HG03378 (cell line): ENCODE results near the gene CAMK1D.

Experiments used
- ATAC-seq: cut with Tn5 transposase; IDR thresholded peaks from one replicate; pipeline ENCODE4 v1.9.1; 2021; ENCODE audit warnings: mild to moderate bottlenecking, moderate library complexity; ENCODE audit not compliant: unreplicated experiment

Gene CAMK1D

GRCh38 chr10:12369982-12370381, 20.6 kb downstream of the CAMK1D start:
- ATAC-seq = no peak

- ATAC-seq = no peak
Observed at GRCh38 chr10:12372846-12373245, 23.5 kb downstream of the CAMK1D start.

- ATAC-seq = no peak
Observed at GRCh38 chr10:12375076-12375504, 25.7 kb downstream of the CAMK1D start.

- ATAC-seq = no peak
Observed at GRCh38 chr10:12376211-12376610, 26.9 kb downstream of the CAMK1D start.

GRCh38 chr10:12377658-12378290, 28.4 kb downstream of the CAMK1D start:
- no peak for ATAC-seq

GRCh38 chr10:12380999-12381398, 31.7 kb downstream of the CAMK1D start:
- ATAC-seq = no peak

GRCh38 chr10:12381536-12382156, 32.3 kb downstream of the CAMK1D start:
- no peak for ATAC-seq

GRCh38 chr10:12382157-12382548, 32.8 kb downstream of the CAMK1D start:
- no peak for ATAC-seq

GRCh38 chr10:12382956-12383531, 33.7 kb downstream of the CAMK1D start:
- no peak for ATAC-seq

- ATAC-seq = no peak
Observed at GRCh38 chr10:12384906-12385305, 35.6 kb downstream of the CAMK1D start.

- ATAC-seq = no peak
Observed at GRCh38 chr10:12387561-12388210, 38.3 kb downstream of the CAMK1D start.

GRCh38 chr10:12388671-12389070, 39.3 kb downstream of the CAMK1D start:
- no peak for ATAC-seq

GRCh38 chr10:12389154-12389734, 39.9 kb downstream of the CAMK1D start:
- no peak for ATAC-seq

GRCh38 chr10:12390733-12391132, 41.4 kb downstream of the CAMK1D start:
- no peak for ATAC-seq

- no peak for ATAC-seq
Observed at GRCh38 chr10:12391206-12391605, 41.9 kb downstream of the CAMK1D start.

GRCh38 chr10:12393831-12394230, 44.5 kb downstream of the CAMK1D start:
- ATAC-seq = no peak

- ATAC-seq = no peak
Observed at GRCh38 chr10:12394241-12395033, 45.1 kb downstream of the CAMK1D start.

- ATAC-seq = no peak
Observed at GRCh38 chr10:12396093-12396492, 46.7 kb downstream of the CAMK1D start.

- no peak for ATAC-seq
Observed at GRCh38 chr10:12396567-12396966, 47.2 kb downstream of the CAMK1D start.

GRCh38 chr10:12397147-12397896, 48.0 kb downstream of the CAMK1D start:
- no peak for ATAC-seq
